K562 (cell line): ENCODE data around the gene KPTN. TPM values are rescaled to one million over a fixed set of nuclear protein-coding genes. Genes with fewer than 3 reads are reported as not detected.
A peak's percentile ranks its signal among the peaks of the same experiment; 100 is the strongest.

Source experiments
- CBX2 ChIP-seq: fragments of 200-600 bp; sonication (generic); IDR thresholded peaks from one replicate; pipeline ENCODE4 v1.6.1; 2012; ENCODE audit warnings: mild to moderate bottlenecking, low read length, inconsistent platforms; ENCODE audit not compliant: insufficient read depth, poor library complexity, severe bottlenecking
- CBX8 ChIP-seq: fragments of 200-600 bp; sonication (generic); IDR thresholded peaks from 2 replicates; pipeline ENCODE4 v1.6.1; 2012; ENCODE audit warnings: borderline replicate concordance, mixed run types, low read depth, mild to moderate bottlenecking, moderate library complexity, mixed read lengths, low read length, control low read depth, inconsistent platforms; ENCODE audit not compliant: poor library complexity, severe bottlenecking; ENCODE audit errors: extremely low read depth
- E2F3 ChIP-seq: fragments of 250-450 bp; sonication (Bioruptor Pico); IDR thresholded peaks from 2 replicates; pipeline ENCODE4 v1.4.0; 2020; ENCODE audit warnings: mild to moderate bottlenecking
- E2F5 ChIP-seq: sonication (generic); formaldehyde crosslinking; IDR thresholded peaks from 2 replicates; pipeline ENCODE4 v1.8.0; 2022; ENCODE audit warnings: mild to moderate bottlenecking, missing genetic modification reagents
- GATA2 ChIP-seq: sonication (generic); formaldehyde crosslinking; IDR thresholded peaks from 2 replicates; pipeline ENCODE4 v1.4.0; 2020; ENCODE audit warnings: mild to moderate bottlenecking, missing genetic modification reagents
- PPARD ChIP-seq: fragments of 250-450 bp; sonication (Bioruptor Pico); IDR thresholded peaks from 2 replicates; pipeline ENCODE4 v1.8.0; 2022; ENCODE audit warnings: inconsistent platforms, mild to moderate bottlenecking, moderate library complexity
- SAP30 ChIP-seq: fragments of 200-600 bp; sonication (generic); IDR thresholded peaks from 2 replicates; pipeline ENCODE4 v1.6.1; 2012; ENCODE audit warnings: borderline replicate concordance, low read depth, mild to moderate bottlenecking, moderate library complexity, low read length, control low read depth, inconsistent platforms; ENCODE audit not compliant: insufficient read depth, poor library complexity, severe bottlenecking
- STAT5A ChIP-seq: IDR thresholded peaks from 2 replicates; pipeline ENCODE4 v1.6.1; 2012; ENCODE audit warnings: low read length, inconsistent platforms, borderline replicate concordance
- TCF3 ChIP-seq: sonication (generic); formaldehyde crosslinking; IDR thresholded peaks from 2 replicates; pipeline ENCODE4 v1.4.0; 2020; ENCODE audit warnings: mild to moderate bottlenecking, missing genetic modification reagents
- TCF7 ChIP-seq: sonication (generic); IDR thresholded peaks from 2 replicates; pipeline ENCODE4 v1.6.1; 2016; ENCODE audit warnings: antibody characterized with exemption, borderline replicate concordance
- ZEB2 ChIP-seq: fragments of 450-650 bp; IDR thresholded peaks from 2 replicates; pipeline ENCODE4 v1.6.1; 2016
- ZFPM2 ChIP-seq: fragments of 250-450 bp; sonication (Bioruptor Pico); IDR thresholded peaks from 2 replicates; pipeline ENCODE4 v1.5.1; 2022; ENCODE audit warnings: mild to moderate bottlenecking
- polyA plus RNA-seq, 8 experiments: library from polyadenylated mRNA; depleted of rRNA in 4 of 8; stranded (reverse) in 5 of 8; unstranded in 3 of 8; fragments of >200 nt; fragmentation: Nextera tagmentation in 2 of 8; fragmentation: Illumina TruSeq in 1 of 8; extraction: Ambion mirVana in 2 of 8; extraction: Trizol in 1 of 8; gene quantifications; 2 replicates each; pipeline versions ENCODE4 v1.2.1 to v1.2.3, GENCODE V29; 2011 to 2014; ENCODE audit warnings: inconsistent platforms in 1 of 8, missing spikeins in 1 of 8
- total RNA-seq, 7 experiments: library from RNA; depleted of rRNA in 6 of 7; stranded (reverse); fragments of >200 nt in 6 of 7; fragmentation: Illumina TruSeq in 2 of 7; extraction: Trizol in 2 of 7; gene quantifications; 2 replicates each; pipeline versions ENCODE4 v1.2.1 to v1.2.3, GENCODE V29; 2011 to 2021; ENCODE audit warnings: low replicate concordance in 1 of 7
- TF ChIP-seq, protein P1 (sequence below): sonication (generic); formaldehyde crosslinking; IDR thresholded peaks from 2 replicates; pipeline ENCODE4 v1.8.0; 2022; ENCODE audit warnings: missing genetic modification reagents, mild to moderate bottlenecking, moderate library complexity, borderline replicate concordance
- TF ChIP-seq, protein P2 (sequence below), 2 experiments: fragments of 450-650 bp; formaldehyde crosslinking in 1 of 2; IDR thresholded peaks; 2 replicates each; pipeline versions ENCODE4 v1.4.0 to v1.6.1; 2014 to 2020; ENCODE audit warnings: mild to moderate bottlenecking in 2 of 2, borderline replicate concordance in 1 of 2, low read depth in 1 of 2
- TF ChIP-seq, protein P3 (sequence below): fragments of 450-650 bp; IDR thresholded peaks from 2 replicates; pipeline ENCODE4 v1.6.1; 2017; ENCODE audit warnings: mild to moderate bottlenecking, moderate library complexity

Gene KPTN
- total and polyA plus RNA-seq, 9 of the 15 experiments (the other 6 are each of a cell fraction or from before 2014, with no cell fraction given): 0.56 to 18.2 (median 8.5) TPM

DNA sequence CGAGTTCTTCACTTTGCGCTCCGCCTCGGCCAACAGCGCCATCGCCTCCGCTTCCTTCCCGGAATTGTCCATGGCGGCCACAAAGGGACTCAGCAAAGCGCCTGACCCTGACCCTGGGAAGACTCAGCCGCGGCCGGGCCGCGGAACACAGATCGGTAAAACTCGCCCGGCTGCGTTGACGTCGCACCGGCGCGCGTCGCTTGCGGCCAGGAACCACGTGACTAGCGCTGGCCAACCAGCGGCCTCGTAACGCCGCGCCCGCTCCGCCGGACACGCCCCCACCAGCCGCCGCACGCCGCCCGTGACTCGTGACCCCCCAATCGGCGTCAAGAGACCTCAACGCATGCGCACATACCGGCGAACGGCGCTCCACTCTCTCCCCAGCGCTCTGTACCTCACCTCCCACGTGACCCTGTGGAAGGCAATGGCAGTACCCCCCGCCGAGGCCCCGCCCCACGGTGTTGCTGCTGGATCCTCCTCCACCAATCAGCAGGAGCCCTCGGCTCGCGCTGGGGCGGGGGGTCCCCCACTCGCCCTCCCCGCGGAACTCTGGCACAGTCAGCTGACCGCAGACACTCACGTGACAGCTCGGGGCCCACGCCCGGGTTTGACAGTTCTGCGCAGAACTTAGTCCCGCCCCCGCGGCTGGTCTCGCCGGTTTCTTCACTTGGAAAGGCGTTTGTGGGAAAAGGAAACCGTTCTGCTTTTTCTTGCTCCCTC, 31.0 kb upstream of the KPTN start, which contains the start of gene NAPA (continued):
- TF ChIP-seq, protein P1, sequence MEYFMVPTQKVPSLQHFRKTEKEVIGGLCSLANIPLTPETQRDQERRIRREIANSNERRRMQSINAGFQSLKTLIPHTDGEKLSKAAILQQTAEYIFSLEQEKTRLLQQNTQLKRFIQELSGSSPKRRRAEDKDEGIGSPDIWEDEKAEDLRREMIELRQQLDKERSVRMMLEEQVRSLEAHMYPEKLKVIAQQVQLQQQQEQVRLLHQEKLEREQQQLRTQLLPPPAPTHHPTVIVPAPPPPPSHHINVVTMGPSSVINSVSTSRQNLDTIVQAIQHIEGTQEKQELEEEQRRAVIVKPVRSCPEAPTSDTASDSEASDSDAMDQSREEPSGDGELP (CRISPR knock-in tag): peak; percentile 99
- TF ChIP-seq CBX2 (no peak), TCF3 (CRISPR knock-in tag) (peak; percentile 4; the same call in 1 of the 2 replicates), E2F5 (CRISPR knock-in tag) (no peak), GATA2 (no peak), CBX8 (no peak), E2F3 (CRISPR knock-in tag) (no peak), PPARD (no peak), ZFPM2 (CRISPR knock-in tag) (no peak), ZEB2 (no peak; the same call in 1 of the 2 replicates), TCF7 (no peak), SAP30 (peak; percentile 85), STAT5A (no peak)
- TF ChIP-seq, protein P2, sequence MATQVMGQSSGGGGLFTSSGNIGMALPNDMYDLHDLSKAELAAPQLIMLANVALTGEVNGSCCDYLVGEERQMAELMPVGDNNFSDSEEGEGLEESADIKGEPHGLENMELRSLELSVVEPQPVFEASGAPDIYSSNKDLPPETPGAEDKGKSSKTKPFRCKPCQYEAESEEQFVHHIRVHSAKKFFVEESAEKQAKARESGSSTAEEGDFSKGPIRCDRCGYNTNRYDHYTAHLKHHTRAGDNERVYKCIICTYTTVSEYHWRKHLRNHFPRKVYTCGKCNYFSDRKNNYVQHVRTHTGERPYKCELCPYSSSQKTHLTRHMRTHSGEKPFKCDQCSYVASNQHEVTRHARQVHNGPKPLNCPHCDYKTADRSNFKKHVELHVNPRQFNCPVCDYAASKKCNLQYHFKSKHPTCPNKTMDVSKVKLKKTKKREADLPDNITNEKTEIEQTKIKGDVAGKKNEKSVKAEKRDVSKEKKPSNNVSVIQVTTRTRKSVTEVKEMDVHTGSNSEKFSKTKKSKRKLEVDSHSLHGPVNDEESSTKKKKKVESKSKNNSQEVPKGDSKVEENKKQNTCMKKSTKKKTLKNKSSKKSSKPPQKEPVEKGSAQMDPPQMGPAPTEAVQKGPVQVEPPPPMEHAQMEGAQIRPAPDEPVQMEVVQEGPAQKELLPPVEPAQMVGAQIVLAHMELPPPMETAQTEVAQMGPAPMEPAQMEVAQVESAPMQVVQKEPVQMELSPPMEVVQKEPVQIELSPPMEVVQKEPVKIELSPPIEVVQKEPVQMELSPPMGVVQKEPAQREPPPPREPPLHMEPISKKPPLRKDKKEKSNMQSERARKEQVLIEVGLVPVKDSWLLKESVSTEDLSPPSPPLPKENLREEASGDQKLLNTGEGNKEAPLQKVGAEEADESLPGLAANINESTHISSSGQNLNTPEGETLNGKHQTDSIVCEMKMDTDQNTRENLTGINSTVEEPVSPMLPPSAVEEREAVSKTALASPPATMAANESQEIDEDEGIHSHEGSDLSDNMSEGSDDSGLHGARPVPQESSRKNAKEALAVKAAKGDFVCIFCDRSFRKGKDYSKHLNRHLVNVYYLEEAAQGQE (IDR thresholded peaks at IDR 0.05; ENCODE audit: borderline replicate concordance): peak; percentile 97
- TF ChIP-seq, protein P2 (CRISPR knock-in tag; IDR thresholded peaks at IDR 0.05; ENCODE audit: low read depth): no peak
- TF ChIP-seq, protein P3, sequence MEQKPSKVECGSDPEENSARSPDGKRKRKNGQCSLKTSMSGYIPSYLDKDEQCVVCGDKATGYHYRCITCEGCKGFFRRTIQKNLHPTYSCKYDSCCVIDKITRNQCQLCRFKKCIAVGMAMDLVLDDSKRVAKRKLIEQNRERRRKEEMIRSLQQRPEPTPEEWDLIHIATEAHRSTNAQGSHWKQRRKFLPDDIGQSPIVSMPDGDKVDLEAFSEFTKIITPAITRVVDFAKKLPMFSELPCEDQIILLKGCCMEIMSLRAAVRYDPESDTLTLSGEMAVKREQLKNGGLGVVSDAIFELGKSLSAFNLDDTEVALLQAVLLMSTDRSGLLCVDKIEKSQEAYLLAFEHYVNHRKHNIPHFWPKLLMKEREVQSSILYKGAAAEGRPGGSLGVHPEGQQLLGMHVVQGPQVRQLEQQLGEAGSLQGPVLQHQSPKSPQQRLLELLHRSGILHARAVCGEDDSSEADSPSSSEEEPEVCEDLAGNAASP: no peak
